Measurements from ENCODE around the gene PRAME.

- TF ChIP-seq CTCF (IDR thresholded peaks at IDR 0.05 in 2 of 3, conservative IDR thresholded peaks at IDR 0.05 in 1 of 3; ENCODE audit: control insufficient read depth in 2 of 3, extremely low read depth in 1 of 3, insufficient read depth in 1 of 3, low read depth in 3 of 3, low read length in 3 of 3) (no peak), POLR2A (IDR thresholded peaks at IDR 0.05; ENCODE audit: low read depth, low read length) (no peak), SPI1 (IDR thresholded peaks at IDR 0.05; ENCODE audit: borderline replicate concordance, insufficient read depth, low read depth, low read length) (peak; percentile 94), POLR2AphosphoS2 (IDR thresholded peaks at IDR 0.05; ENCODE audit: low read depth, low read length) (no peak), EP300 (IDR thresholded peaks at IDR 0.05; ENCODE audit: borderline replicate concordance in 1 of 2, control insufficient read depth in 1 of 2, low read depth in 2 of 2, low read length in 2 of 2) (0 out of 4 replicates have a peak, but pooled peaks of 1 of the 2 experiments have one; percentile 39), BACH1 (IDR thresholded peaks at IDR 0.05; ENCODE audit: borderline replicate concordance) (no peak), JUNB (IDR thresholded peaks at IDR 0.05) (no peak), HCFC1 (IDR thresholded peaks at IDR 0.05; ENCODE audit: low read length) (no peak), PML (IDR thresholded peaks at IDR 0.05; ENCODE audit: low read length) (no peak), CEBPB (IDR thresholded peaks at IDR 0.05; ENCODE audit: borderline replicate concordance in 1 of 2, low read depth in 2 of 2, low read length in 2 of 2) (no peak), POLR2AphosphoS5 (IDR thresholded peaks at IDR 0.05; ENCODE audit: low read length) (no peak), SUZ12 (IDR thresholded peaks at IDR 0.05; ENCODE audit: unreplicated experiment) (no peak), KDM1A (IDR thresholded peaks at IDR 0.05; ENCODE audit: borderline replicate concordance) (no peak)
Measured at GRCh38 chr22:22605074-22605404, 46.0 kb upstream of the PRAME start.

All from GM12878 (cell line).